Esophagus (tissue), 2 donors: ENCODE measurements around the gene FOXP3. TPM values are rescaled to one million over a fixed set of nuclear protein-coding genes. Genes with fewer than 3 reads are reported as not detected.

ENCODE experiments used
- H3K27ac ChIP-seq, 2 donors: one replicate each; pipeline ENCODE4 v1.5.1; 2013; ENCODE audit warnings: low read depth in 2 of 2, mild to moderate bottlenecking in 2 of 2, inconsistent platforms in 1 of 2, low read length in 1 of 2, moderate library complexity in 1 of 2
- H3K27me3 ChIP-seq, 2 donors: one replicate each; pipeline ENCODE4 v1.6.1; 2013; ENCODE audit warnings: low read length in 2 of 2, control low read depth in 1 of 2, mild to moderate bottlenecking in 1 of 2; ENCODE audit not compliant: insufficient read depth in 2 of 2, control insufficient read depth in 1 of 2
- H3K36me3 ChIP-seq, 2 donors: one replicate each; pipeline ENCODE4 v1.6.1; 2013; ENCODE audit warnings: low read length in 1 of 2; ENCODE audit not compliant: control insufficient read depth in 2 of 2, insufficient read depth in 2 of 2
- H3K4me1 ChIP-seq, 2 donors: one replicate each; pipeline ENCODE4 v1.6.1; 2013; ENCODE audit warnings: low read length in 1 of 2; ENCODE audit not compliant: control insufficient read depth in 2 of 2, insufficient read depth in 2 of 2
- H3K4me3 ChIP-seq, 2 donors: one replicate each; pipeline ENCODE4 v1.5.1; 2013; ENCODE audit warnings: low read length in 2 of 2, mild to moderate bottlenecking in 2 of 2, low read depth in 1 of 2, moderate library complexity in 1 of 2
- H3K9me3 ChIP-seq, 2 donors: one replicate each; pipeline ENCODE4 v1.6.1; 2013; ENCODE audit warnings: mild to moderate bottlenecking in 2 of 2, low read depth in 1 of 2, low read length in 1 of 2, moderate library complexity in 1 of 2; ENCODE audit not compliant: control insufficient read depth in 2 of 2, insufficient read depth in 1 of 2
- WGBS, 2 donors: extraction: QIAGEN DNeasy Blood & Tissue Kit; methylation state at CpG; one replicate each; pipeline ENCODE4 v1.1.7; 2013; 5-methylcytosine and 5-hydroxymethylcytosine counted together
- polyA plus RNA-seq, 2 donors: library from polyadenylated mRNA; stranded (reverse); fragments of 200-250 nt; gene quantifications; one replicate each; pipeline ENCODE4 v1.2.3, GENCODE V29; 2013
- donor health status: healthy with polysubstance abuse.
- donor health status: Bipolar disorder and iron deficiency.

FOXP3 gene
- polyA plus RNA-seq, 2 donors: 0.59 to 0.65 TPM

DNA sequence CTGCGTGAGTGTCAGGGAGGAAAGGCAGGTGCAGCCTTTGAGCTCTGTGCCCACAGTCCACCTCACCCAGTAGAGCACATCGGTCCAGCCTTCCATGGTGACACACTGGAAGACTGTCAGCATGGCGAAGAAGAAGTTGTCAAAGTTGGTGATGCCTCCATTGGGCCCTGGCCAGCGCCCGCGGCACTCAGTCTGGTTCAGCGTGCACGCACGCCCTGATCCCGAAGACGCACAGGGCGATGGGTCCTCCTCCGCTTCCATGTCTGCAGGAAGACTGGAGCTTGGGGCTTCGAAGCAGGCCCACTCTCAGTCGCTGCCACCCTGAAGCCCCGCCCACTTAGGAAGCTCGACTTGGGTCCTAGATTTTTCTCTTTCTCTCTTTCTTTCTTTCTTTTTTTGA is 36.3 kb downstream of the FOXP3 start:
- H3K36me3 ChIP-seq: no peaks in the 10 kb centered on the region
- WGBS, 2 donors: 89 to 92% methylated on average over 17 of the region's 17 CpGs
- H3K27ac ChIP-seq: no peak overlapping the region
- no peak overlapping the region for H3K4me3 ChIP-seq
- H3K4me1 ChIP-seq: peaks cover 0 to 2% of the 10 kb centered on the region in 2 donors
- H3K9me3 ChIP-seq: peaks cover 0 to 4% of the 10 kb centered on the region in 2 donors
- H3K27me3 ChIP-seq: no peaks in the 10 kb centered on the region

DNA sequence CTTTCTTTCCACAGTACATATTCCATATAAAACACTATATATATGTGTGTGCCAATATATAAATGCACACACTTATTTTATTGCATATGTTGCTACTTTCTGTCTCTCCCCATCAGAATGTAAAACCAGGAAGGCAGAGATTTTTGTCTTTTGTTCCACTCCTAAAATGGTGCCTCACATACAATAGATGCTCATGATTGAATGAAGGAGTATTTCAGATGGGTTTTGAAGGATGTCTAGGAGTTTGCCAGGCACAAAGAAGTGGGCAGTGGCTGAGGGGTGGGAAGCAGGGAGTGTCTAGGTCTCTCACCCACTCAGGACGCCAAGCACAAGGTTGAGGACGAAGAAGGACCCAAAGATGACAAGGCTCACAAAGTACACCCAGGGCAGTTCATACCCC is 36.8 kb downstream of the FOXP3 start:
- WGBS, 2 donors: 57 to 91% methylated on average over 2 of the region's 2 CpGs
- Histone ChIP-seq H3K4me3 (no peak overlapping the region), H3K27me3 (no peaks in the 10 kb centered on the region), H3K36me3 (no peaks in the 10 kb centered on the region), H3K4me1 (peaks cover 0 to 2% of the 10 kb centered on the region in 2 donors), H3K9me3 (peaks cover 0 to 4% of the 10 kb centered on the region in 2 donors), H3K27ac (no peak overlapping the region)

DNA sequence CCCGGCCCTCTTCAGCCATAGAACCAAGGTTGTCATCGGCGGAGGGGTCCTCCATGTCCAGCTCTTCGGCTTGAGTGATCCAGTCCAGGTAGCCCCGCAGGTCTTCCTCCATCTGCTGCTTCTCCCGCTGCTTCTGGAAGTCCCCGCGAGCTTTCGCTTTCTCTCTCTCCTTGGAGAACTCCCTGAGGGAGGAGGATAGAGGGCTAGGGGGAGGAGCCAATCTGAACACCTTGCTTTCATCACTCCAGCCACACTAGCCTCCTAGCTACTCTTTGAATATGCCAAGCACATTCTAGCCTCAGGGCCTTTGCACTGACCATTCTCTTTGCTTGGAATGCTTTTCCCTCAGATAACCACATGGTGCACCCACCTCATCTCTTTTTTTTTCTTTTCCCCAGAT is 37.6 kb downstream of the FOXP3 start:
- WGBS, 2 donors: 78 to 93% methylated on average over 9 of the region's 9 CpGs
- Histone ChIP-seq H3K4me1 (peaks cover 0 to 2% of the 10 kb centered on the region in 2 donors), H3K27ac (no peak overlapping the region), H3K27me3 (no peaks in the 10 kb centered on the region), H3K4me3 (no peak overlapping the region), H3K36me3 (no peaks in the 10 kb centered on the region), H3K9me3 (peaks cover 0 to 4% of the 10 kb centered on the region in 2 donors)

DNA sequence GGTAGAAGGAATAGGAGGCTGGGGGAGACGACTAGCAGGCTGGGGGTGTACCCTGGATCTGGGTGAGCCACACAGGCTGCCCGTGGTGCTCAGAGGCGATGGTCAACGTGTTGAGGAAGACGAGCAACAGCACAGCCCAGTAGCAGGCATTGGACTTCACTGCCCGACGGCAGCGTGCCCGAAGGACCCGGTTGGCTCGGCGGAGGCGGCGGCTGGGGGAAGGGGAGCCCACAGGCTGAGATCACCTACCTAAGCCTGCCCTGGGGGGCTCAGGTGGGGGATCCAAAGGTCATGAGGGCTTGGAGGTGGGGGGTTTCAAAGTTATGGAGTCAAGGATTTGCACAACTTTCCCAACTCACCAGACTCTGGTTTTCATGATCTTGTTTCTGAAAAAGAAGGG is 38.7 kb downstream of the FOXP3 start:
- Histone ChIP-seq H3K36me3 (no peaks in the 10 kb centered on the region), H3K27ac (no peak overlapping the region), H3K4me1 (peaks cover 0 to 2% of the 10 kb centered on the region in 2 donors), H3K9me3 (peaks cover 0 to 4% of the 10 kb centered on the region in 2 donors), H3K27me3 (no peaks in the 10 kb centered on the region), H3K4me3 (no peak overlapping the region)
- WGBS, 2 donors: 74 to 79% methylated on average over 14 of the region's 14 CpGs

DNA sequence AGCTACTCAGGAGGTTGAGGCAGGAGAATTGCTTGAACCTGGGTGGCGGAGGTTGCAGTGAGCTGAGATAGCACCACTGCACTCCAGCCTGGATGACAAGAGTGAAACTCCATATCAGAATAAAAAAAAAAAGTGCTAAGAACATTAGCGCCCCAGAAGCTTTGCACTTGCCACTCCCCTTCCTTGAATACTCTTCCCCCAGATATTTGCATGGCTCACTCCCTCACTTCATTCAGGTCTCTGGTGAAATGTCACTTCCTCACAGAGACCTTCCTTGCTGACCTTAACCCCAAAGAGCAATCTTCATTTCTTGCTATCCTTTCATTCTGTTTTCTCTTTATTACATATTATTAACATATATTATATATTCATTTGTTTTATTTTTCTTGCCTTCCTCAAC is 42.6 kb downstream of the FOXP3 start:
- Histone ChIP-seq H3K27ac (no peak overlapping the region), H3K9me3 (no peaks in the 10 kb centered on the region), H3K4me1 (no peaks in the 10 kb centered on the region), H3K36me3 (no peaks in the 10 kb centered on the region), H3K27me3 (no peaks in the 10 kb centered on the region), H3K4me3 (no peak overlapping the region)
- WGBS, 2 donors: 70 to 75% methylated on average over 2 of the region's 2 CpGs

DNA sequence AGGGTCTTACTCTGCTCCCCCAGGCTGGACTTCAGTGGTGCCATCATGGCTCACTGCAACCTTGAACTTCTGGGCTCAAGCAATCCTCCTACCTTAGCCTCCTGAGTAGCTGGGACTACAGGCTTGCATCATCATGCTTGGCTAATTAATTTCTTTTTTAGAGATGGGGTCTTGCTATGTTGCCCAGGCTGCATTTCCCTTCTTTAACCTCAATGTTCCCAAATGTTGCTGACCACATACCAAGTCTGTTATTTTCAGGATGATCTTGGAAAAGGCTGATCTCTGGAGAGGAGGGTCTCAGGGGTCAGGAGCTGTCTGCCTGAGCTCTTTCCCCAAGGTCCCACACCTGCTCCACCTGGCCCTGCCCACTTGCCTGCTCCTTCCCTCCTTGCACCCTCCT is 44.4 kb downstream of the FOXP3 start:
- no peaks in the 10 kb centered on the region for H3K27me3 ChIP-seq
- H3K27ac ChIP-seq: no peak overlapping the region
- no peaks in the 10 kb centered on the region for H3K4me1 ChIP-seq
- H3K36me3 ChIP-seq: no peaks in the 10 kb centered on the region
- no peaks in the 10 kb centered on the region for H3K9me3 ChIP-seq
- no peak overlapping the region for H3K4me3 ChIP-seq

DNA sequence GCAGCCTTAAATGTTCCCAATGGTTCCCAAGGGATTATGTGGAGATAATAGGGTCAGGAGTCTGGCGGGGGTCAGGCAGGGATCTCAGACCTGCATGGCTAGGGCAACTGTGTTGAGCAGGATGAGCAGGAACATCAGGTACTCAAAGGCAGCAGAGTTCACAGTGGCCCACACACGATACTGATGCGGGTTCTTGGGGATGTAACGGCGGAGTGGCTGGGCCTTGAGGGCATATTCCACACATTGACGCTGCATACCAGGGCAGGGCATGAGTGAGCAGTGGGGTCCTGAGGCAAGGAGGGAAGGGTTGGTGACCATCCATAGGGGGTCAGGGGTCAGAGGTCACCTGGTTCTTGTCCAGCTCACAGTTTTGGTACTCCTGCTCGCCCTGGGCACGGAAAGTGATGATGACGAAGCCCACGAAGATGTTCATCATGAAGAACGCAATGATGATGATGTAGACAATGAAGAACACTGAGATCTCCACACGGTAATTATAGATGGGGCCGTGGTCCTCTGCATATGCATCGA is 49.4 kb downstream of the FOXP3 start:
- no peaks in the 10 kb centered on the region for H3K27me3 ChIP-seq
- no peak overlapping the region for H3K4me3 ChIP-seq
- WGBS, 2 donors: 84% methylated on average over 14 of the region's 14 CpGs
- no peaks in the 10 kb centered on the region for H3K4me1 ChIP-seq
- H3K27ac ChIP-seq: no peak overlapping the region
- H3K9me3 ChIP-seq: no peaks in the 10 kb centered on the region
- H3K36me3 ChIP-seq: no peaks in the 10 kb centered on the region

DNA sequence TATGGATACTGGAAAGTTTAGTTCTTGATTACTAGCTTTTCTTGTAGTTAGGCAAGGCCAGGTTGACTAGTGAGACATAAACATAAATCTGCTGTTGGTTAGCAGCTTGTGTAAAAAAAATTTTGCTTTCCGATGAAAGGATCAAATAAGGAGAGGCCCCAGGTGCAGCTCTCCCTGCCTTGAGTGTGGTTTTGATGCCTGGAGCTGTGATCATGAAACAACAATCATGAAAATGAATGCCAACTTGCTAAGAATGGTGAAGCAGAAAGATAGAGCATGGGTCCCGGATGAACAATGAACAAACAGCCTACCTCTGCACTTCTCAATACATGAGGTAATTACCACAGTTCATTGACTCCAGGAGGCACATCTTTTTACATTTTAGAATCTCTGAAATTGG is 50.1 kb downstream of the FOXP3 start:
- Histone ChIP-seq H3K27me3 (no peaks in the 10 kb centered on the region), H3K36me3 (no peaks in the 10 kb centered on the region), H3K27ac (no peak overlapping the region), H3K9me3 (no peaks in the 10 kb centered on the region), H3K4me1 (no peaks in the 10 kb centered on the region), H3K4me3 (no peak overlapping the region)
- WGBS, 2 donors: 69 to 87% methylated on average over 2 of the region's 2 CpGs

DNA sequence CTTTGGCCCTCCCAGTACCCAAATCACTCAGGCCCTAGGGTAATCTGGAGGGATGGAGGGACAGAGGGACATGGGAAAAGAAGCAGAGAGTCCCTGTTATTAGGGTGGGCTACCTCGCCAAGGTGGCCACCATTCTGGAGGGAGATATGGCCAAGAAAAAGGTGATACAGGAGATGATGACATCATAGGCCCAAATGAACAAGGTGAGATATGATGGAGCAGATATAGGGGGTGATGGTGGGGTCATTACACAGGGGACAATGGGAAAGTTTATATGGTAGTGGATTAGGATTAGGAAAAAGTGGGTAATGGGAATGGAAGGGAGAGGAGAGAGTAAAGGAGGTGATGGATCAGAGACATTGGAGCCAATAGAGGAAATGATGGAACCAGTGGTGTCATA is 51.6 kb downstream of the FOXP3 start:
- WGBS, 2 donors: 36 to 81% methylated on average over 1 of the region's 1 CpG
- no peaks in the 10 kb centered on the region for H3K36me3 ChIP-seq
- no peaks in the 10 kb centered on the region for H3K27me3 ChIP-seq
- no peaks in the 10 kb centered on the region for H3K9me3 ChIP-seq
- H3K27ac ChIP-seq: no peak overlapping the region
- H3K4me1 ChIP-seq: no peaks in the 10 kb centered on the region
- no peak overlapping the region for H3K4me3 ChIP-seq

DNA sequence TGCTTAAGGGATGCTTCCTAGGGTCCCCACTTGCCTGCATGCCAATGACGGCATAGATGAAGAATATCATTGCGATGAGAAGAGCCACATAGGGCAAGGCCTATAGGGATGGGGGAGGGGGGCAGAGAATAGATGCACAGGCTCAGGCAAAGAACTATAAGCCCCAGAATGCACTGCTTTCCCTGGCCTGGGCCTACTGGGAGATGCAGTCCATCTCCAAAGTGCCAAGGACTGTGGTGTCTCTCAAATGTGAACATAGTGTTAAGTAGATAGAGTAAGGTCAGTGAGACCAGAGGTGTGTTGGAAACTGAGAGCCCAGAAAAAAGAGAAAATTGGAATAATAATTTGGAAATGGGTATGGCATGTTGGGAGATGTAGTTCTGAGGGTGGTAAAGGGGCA is 52.3 kb downstream of the FOXP3 start:
- no peaks in the 10 kb centered on the region for H3K4me1 ChIP-seq
- WGBS, 2 donors: 83 to 94% methylated on average over 2 of the region's 2 CpGs
- no peak overlapping the region for H3K4me3 ChIP-seq
- no peaks in the 10 kb centered on the region for H3K27me3 ChIP-seq
- no peak overlapping the region for H3K27ac ChIP-seq
- H3K36me3 ChIP-seq: no peaks in the 10 kb centered on the region
- no peaks in the 10 kb centered on the region for H3K9me3 ChIP-seq
